HepG2 (cell line): ENCODE data around the gene ZWILCH. TPM values are rescaled to one million over a fixed set of nuclear protein-coding genes. Genes with fewer than 3 reads are reported as not detected.

ENCODE experiments used
- ATAC-seq: fragments of 200-7000 bp; cut with Tn5 transposase; 3 replicates; pipeline ENCODE4 v1.9.1; 2020; ENCODE audit warnings: mild to moderate bottlenecking, moderate library complexity
- BruUV-seq: library from RNA; stranded (reverse); fragments of 400-500 nt; replicated peaks from 2 replicates; lab custom pipeline; 2021; lab: Mats Ljungman, UMichigan
- CTCF ChIA-PET: fragments of 300-600 bp; formaldehyde crosslinking; extraction: SDS; loops from one replicate; lab custom pipeline; 2021; ENCODE audit warnings: low total read pairs, inconsistent platforms, low intra/inter-chr PET ratio; lab: Yijun Ruan, JAX
- POLR2A ChIA-PET: fragments of 350-600 bp; sonication (Branson Sonifier 250); formaldehyde crosslinking; loops from one replicate; lab custom pipeline; 2020; ENCODE audit warnings: antibody characterized with exemption, inconsistent platforms; lab: Yijun Ruan, JAX
- DNase-seq: peaks from one replicate; pipeline ENCODE4 v3.0.0-alpha.2; 2015; ENCODE audit warnings: low spot score
- FAIRE-seq: peaks from 3 replicates; lab custom pipeline; 2011; peaks lifted over from hg19 to GRCh38; lab: Jason Lieb, UNC
- H2AFZ ChIP-seq: one replicate; pipeline ENCODE4 v1.6.1; 2011; ENCODE audit warnings: low read length, inconsistent platforms
- H3K27ac ChIP-seq: fragments of 300-600 bp; 3 replicates; pipeline ENCODE4 v1.8.0; 2011; ENCODE audit warnings: mixed run types, mild to moderate bottlenecking, mixed read lengths, low read length, inconsistent platforms; ENCODE audit not compliant: insufficient read depth; ENCODE audit errors: extremely low read length
- H3K27me3 ChIP-seq, 2 experiments: fragments of 200-600 bp in 1 of 2; 2 replicates in 1 of 2; 3 replicates in 1 of 2; pipeline versions ENCODE4 v1.6.0 to v1.8.0; 2011; ENCODE audit warnings: low read length in 2 of 2, mild to moderate bottlenecking in 2 of 2, moderate library complexity in 2 of 2, inconsistent platforms in 1 of 2; ENCODE audit not compliant: insufficient read depth in 2 of 2, control insufficient read depth in 1 of 2
- H3K36me3 ChIP-seq, 2 experiments: fragments of 200-600 bp in 1 of 2; replicated peaks in 1 of 2; 2 replicates in 1 of 2; 3 replicates in 1 of 2; pipeline versions ENCODE4 v1.5.1 to v1.8.0; 2011; ENCODE audit warnings: low read length in 2 of 2, inconsistent platforms in 1 of 2; ENCODE audit not compliant: insufficient read depth in 2 of 2, control insufficient read depth in 1 of 2
- H3K4me1 ChIP-seq: 2 replicates; pipeline ENCODE4 v1.5.1; 2012; ENCODE audit warnings: low read length, inconsistent platforms; ENCODE audit not compliant: insufficient read depth
- H3K4me2 ChIP-seq: 2 replicates; pipeline ENCODE4 v1.6.0; 2011; ENCODE audit warnings: low read depth, low read length, inconsistent platforms
- H3K4me3 ChIP-seq, 3 experiments: fragments of 200-600 bp in 1 of 3; sonication (generic), shearing (Covaris generic) in 1 of 3; replicated peaks in 1 of 3; 2 replicates each; pipeline ENCODE4 v1.5.1; 2011 to 2016; ENCODE audit warnings: low read length in 3 of 3, inconsistent platforms in 2 of 3, low read depth in 2 of 3, mild to moderate bottlenecking in 2 of 3, control low read depth in 1 of 3, mixed read lengths in 1 of 3; ENCODE audit not compliant: insufficient read depth in 1 of 3
- H3K79me2 ChIP-seq: one replicate; pipeline ENCODE4 v1.6.1; 2011; ENCODE audit warnings: low read length, inconsistent platforms; ENCODE audit not compliant: insufficient read depth
- H3K9ac ChIP-seq: 2 replicates; pipeline ENCODE4 v1.6.0; 2011; ENCODE audit warnings: mild to moderate bottlenecking, low read depth, low read length, inconsistent platforms; ENCODE audit not compliant: insufficient read depth
- H3K9me3 ChIP-seq: 2 replicates; pipeline ENCODE4 v1.5.1; 2012; ENCODE audit warnings: mild to moderate bottlenecking, low read length
- H4K20me1 ChIP-seq: 2 replicates; pipeline ENCODE4 v1.6.0; 2011; ENCODE audit warnings: inconsistent platforms, mild to moderate bottlenecking, low read length, moderate library complexity; ENCODE audit not compliant: insufficient read depth
- ARID2 ChIP-seq: sonication (generic); formaldehyde crosslinking; IDR thresholded peaks from 2 replicates; pipeline ENCODE4 v1.8.1; 2022; ENCODE audit warnings: mild to moderate bottlenecking, missing genetic modification reagents, borderline replicate concordance
- CERS6 ChIP-seq: sonication (generic); formaldehyde crosslinking; IDR thresholded peaks from 2 replicates; pipeline ENCODE4 v1.5.0; 2020; ENCODE audit warnings: missing genetic modification reagents
- CREM ChIP-seq, 2 experiments: sonication (generic) in 1 of 2; formaldehyde crosslinking in 1 of 2; IDR thresholded peaks; 2 replicates each; pipeline versions ENCODE4 v1.4.0 to v1.6.1; 2016 to 2020; ENCODE audit warnings: antibody characterized with exemption in 1 of 2, mild to moderate bottlenecking in 1 of 2, missing genetic modification reagents in 1 of 2
- E2F2 ChIP-seq: sonication (generic); formaldehyde crosslinking; IDR thresholded peaks from 2 replicates; pipeline ENCODE4 v1.4.0; 2020; ENCODE audit warnings: missing genetic modification reagents, borderline replicate concordance
- HDAC6 ChIP-seq: fragments of 200-600 bp; sonication (generic); IDR thresholded peaks from 2 replicates; pipeline ENCODE4 v1.7.0; 2017; ENCODE audit warnings: mild to moderate bottlenecking, antibody characterized with exemption, low read length, low read depth
- JARID2 ChIP-seq: sonication (generic); formaldehyde crosslinking; IDR thresholded peaks from 2 replicates; pipeline ENCODE4 v1.8.1; 2023; ENCODE audit warnings: missing genetic modification reagents, inconsistent platforms; ENCODE audit not compliant: insufficient replicate concordance
- RFX1 ChIP-seq: fragments of 450-650 bp; IDR thresholded peaks from 2 replicates; pipeline ENCODE4 v1.6.1; 2017
- SOX6 ChIP-seq, 2 experiments: fragments of 450-650 bp in 1 of 2; sonication (generic) in 1 of 2; formaldehyde crosslinking in 1 of 2; IDR thresholded peaks; 2 replicates each; pipeline versions ENCODE4 v1.4.0 to v1.6.1; 2017 to 2020; ENCODE audit warnings: antibody characterized with exemption in 1 of 2, mild to moderate bottlenecking in 1 of 2, missing genetic modification reagents in 1 of 2
- ZC3H4 ChIP-seq: sonication (generic); formaldehyde crosslinking; IDR thresholded peaks from 2 replicates; pipeline ENCODE4 v1.4.0; 2020; ENCODE audit warnings: missing genetic modification reagents, borderline replicate concordance
- ZKSCAN1 ChIP-seq: fragments of 150-350 bp; IDR thresholded peaks from 2 replicates; pipeline ENCODE4 v1.6.1; 2014; ENCODE audit warnings: low read length
- ZNF143 ChIP-seq: sonication (generic); formaldehyde crosslinking; IDR thresholded peaks from 2 replicates; pipeline ENCODE4 v1.4.0; 2020; ENCODE audit warnings: missing genetic modification reagents
- ZNF3 ChIP-seq: IDR thresholded peaks from 2 replicates; pipeline ENCODE4 v1.7.0; 2017; ENCODE audit warnings: inconsistent platforms
- ZNF460 ChIP-seq: sonication (generic); formaldehyde crosslinking; IDR thresholded peaks from 2 replicates; pipeline ENCODE4 v1.5.1; 2020; ENCODE audit warnings: missing genetic modification reagents, mild to moderate bottlenecking, borderline replicate concordance
- ZNF567 ChIP-seq: sonication (generic); formaldehyde crosslinking; IDR thresholded peaks from 2 replicates; pipeline ENCODE4 v1.8.1; 2023; ENCODE audit warnings: mild to moderate bottlenecking, missing genetic modification reagents, borderline replicate concordance
- ZSCAN5A ChIP-seq: sonication (generic); formaldehyde crosslinking; IDR thresholded peaks from 2 replicates; pipeline ENCODE4 v1.8.0; 2022; ENCODE audit warnings: mild to moderate bottlenecking, missing genetic modification reagents, borderline replicate concordance
- WGBS: methylation state at CpG from one replicate; pipeline ENCODE4 v1.1.6; 2017; ENCODE audit warnings: low lambda C conversion rate; 5-methylcytosine and 5-hydroxymethylcytosine counted together
- in situ Hi-C: cut with HindIII; loops from 2 replicates; pipeline ENCODE4 v1.10.0; 2017; ENCODE audit warnings: low pct_unique_long_range_greater_than_20kb; ENCODE audit not compliant: extremely low pct_ligation_motif_present
- intact Hi-C: fragments of 100-400 bp; cut with micrococcal nuclease; formaldehyde crosslinking; loops from one replicate; pipeline ENCODE4 v1.10.0; 2022; ENCODE audit not compliant: unreplicated experiment
- polyA plus RNA-seq, 8 experiments: library from polyadenylated mRNA; depleted of rRNA in 3 of 8; stranded (reverse) in 7 of 8; unstranded in 1 of 8; fragments of >200 nt; fragmentation: Illumina TruSeq in 4 of 8; extraction: Trizol in 4 of 8; gene quantifications; 2 replicates each; pipeline versions ENCODE4 v1.2.1 to v1.2.3, GENCODE V29; 2011 to 2016; ENCODE audit warnings: low read depth in 4 of 8, missing spikeins in 1 of 8, mixed read lengths in 1 of 8; ENCODE audit not compliant: insufficient read depth in 1 of 8
- total RNA-seq, 5 experiments: library from RNA; depleted of rRNA; stranded (reverse); fragments of >200 nt; fragmentation: Illumina TruSeq; extraction: Trizol; gene quantifications; 2 replicates each; pipeline ENCODE4 v1.2.3, GENCODE V29; 2016; ENCODE audit warnings: low read depth in 1 of 5

The ZWILCH gene
- total and polyA plus RNA-seq, 2 of the 13 experiments (the other 11 are each of a cell fraction or from before 2014, with no cell fraction given), result 9.5 to 27.8 TPM

GRCh38 chr15:66484539-66485112 is 20.5 kb upstream of the ZWILCH start (continued):
- no peak for TF ChIP-seq ZSCAN5A (CRISPR knock-in tag)
- TF ChIP-seq, all 625 proteins: peak for 0

GRCh38 chr15:66486887-66487286 is 18.2 kb upstream of the ZWILCH start:
- intact Hi-C loops, result no loop called here
- no peaks in the 10 kb centered on the region for H4K20me1 ChIP-seq
- CTCF ChIA-PET, result no interaction called here
- ATAC-seq, result no peak
- no peak overlapping the region for H2AFZ ChIP-seq
- no peak for FAIRE-seq
- no peaks in the 10 kb centered on the region for H3K79me2 ChIP-seq
- H3K27ac ChIP-seq, result no peak overlapping the region
- no peak overlapping the region for H3K4me2 ChIP-seq
- no peak for TF ChIP-seq ZNF567 (CRISPR knock-in tag)
- no peak for TF ChIP-seq SOX6 (IDR thresholded peaks at IDR 0.05)
- no peak for TF ChIP-seq SOX6 (CRISPR knock-in tag; IDR thresholded peaks at IDR 0.05)
- no peak for TF ChIP-seq RFX1
- no peak for TF ChIP-seq HDAC6
- no peak for TF ChIP-seq CREM (IDR thresholded peaks at IDR 0.05)
- TF ChIP-seq CREM (CRISPR knock-in tag; IDR thresholded peaks at IDR 0.05), result no peak
- TF ChIP-seq ZKSCAN1, result no peak
- TF ChIP-seq JARID2 (CRISPR knock-in tag), result no peak
- no peak for TF ChIP-seq E2F2
- no peak for TF ChIP-seq ARID2 (CRISPR knock-in tag)
- TF ChIP-seq ZNF3 (CRISPR knock-in tag), result no peak
- TF ChIP-seq ZNF460 (CRISPR knock-in tag), result no peak
- no peak for TF ChIP-seq ZC3H4
- TF ChIP-seq ZNF143 (CRISPR knock-in tag), result no peak
- TF ChIP-seq CERS6 (CRISPR knock-in tag), result no peak
- H3K9ac ChIP-seq, result no peak overlapping the region
- peaks cover 23 to 79% of the 10 kb centered on the region in 2 experiments for H3K36me3 ChIP-seq
- no TSS peak for BruUV-seq
- WGBS, result 98% methylated on average over 3 of the region's 3 CpGs
- H3K4me3 ChIP-seq, result no peak overlapping the region
- no peaks in the 10 kb centered on the region for H3K9me3 ChIP-seq
- in situ Hi-C loops, result loop anchor here (25.0 kb wide), 1 partner anchor 100 kb away; the partner anchor contains the start of gene MAP2K1
- POLR2A ChIA-PET, result interaction anchor here (2.0 kb wide), 1 partner anchor 10 kb away, joined by 4 read pairs; no protein-coding TSS in a partner anchor
- no peak for DNase-seq
- no peaks in the 10 kb centered on the region for H3K4me1 ChIP-seq
- H3K27me3 ChIP-seq, result no peaks in the 10 kb centered on the region
